GM19023 (cell line): ENCODE data around the gene COLQ.
"Not testable (repeated sequence)": the region's sequence is repeated elsewhere in the genome, so short reads cannot be mapped to it uniquely, and the experiment has no call there.

Source experiments
- ATAC-seq: cut with Tn5 transposase; IDR thresholded peaks from one replicate; pipeline ENCODE4 v1.9.1; 2021; ENCODE audit warnings: mild to moderate bottlenecking, moderate library complexity; ENCODE audit not compliant: unreplicated experiment

Gene COLQ

GRCh38 chr3:15493436-15493835 lies 28.1 kb downstream of the COLQ start:
- ATAC-seq = no peak

GRCh38 chr3:15492847-15493360 lies 28.6 kb downstream of the COLQ start:
- no peak for ATAC-seq

GRCh38 chr3:15491143-15491542 lies 30.4 kb downstream of the COLQ start:
- ATAC-seq = no peak

GRCh38 chr3:15490158-15490557 lies 31.3 kb downstream of the COLQ start:
- no peak for ATAC-seq

GRCh38 chr3:15488002-15488401 lies 33.5 kb downstream of the COLQ start:
- ATAC-seq = no peak

- ATAC-seq = no peak
These were observed 34.5 kb downstream of the COLQ start for GRCh38 chr3:15486979-15487378.

- ATAC-seq = no peak
These were observed 35.5 kb downstream of the COLQ start for GRCh38 chr3:15486020-15486419.

- ATAC-seq = not testable (repeated sequence)
These were observed 37.0 kb downstream of the COLQ start for GRCh38 chr3:15484551-15484950.

GRCh38 chr3:15479400-15480224 lies 41.9 kb downstream of the COLQ start:
- no peak for ATAC-seq

GRCh38 chr3:15478640-15478979 lies 42.9 kb downstream of the COLQ start:
- ATAC-seq = no peak

GRCh38 chr3:15477951-15478639 lies 43.4 kb downstream of the COLQ start:
- no peak for ATAC-seq

GRCh38 chr3:15476378-15476777 lies 45.1 kb downstream of the COLQ start:
- ATAC-seq = no peak

GRCh38 chr3:15475161-15475560 lies 46.3 kb downstream of the COLQ start:
- no peak for ATAC-seq

GRCh38 chr3:15471861-15472260 lies 49.6 kb downstream of the COLQ start:
- no peak for ATAC-seq

- no peak for ATAC-seq
These were observed 50.7 kb downstream of the COLQ start for GRCh38 chr3:15470849-15471248.

GRCh38 chr3:15470261-15470660 lies 51.2 kb downstream of the COLQ start:
- ATAC-seq = no peak

GRCh38 chr3:15467227-15468181 lies 54.0 kb downstream of the COLQ start:
- ATAC-seq = no peak

GRCh38 chr3:15465876-15466585 lies 55.5 kb downstream of the COLQ start:
- no peak for ATAC-seq

- ATAC-seq = no peak
These were observed 59.1 kb downstream of the COLQ start for GRCh38 chr3:15462451-15462850.

GRCh38 chr3:15460891-15461531 lies 60.5 kb downstream of the COLQ start:
- no peak for ATAC-seq
